ENCODE results near the gene NIN. TPM values are rescaled to one million over a fixed set of nuclear protein-coding genes. Genes with fewer than 3 reads are reported as not detected.

The NIN gene
- total RNA-seq (10 to 100 TPM; 24.3 to 47.7 (median 39.5) TPM), polyA plus RNA-seq (10 to 100 TPM in 2 of 3 donors, 1 to 10 TPM in 1; 7.3 to 17.3 (median 11.5) TPM)
- long read RNA-seq, donor 1, full-length matches to known transcripts, result 1 of 16 reads
- long read RNA-seq, donor 1, partial matches to known transcripts, result 10 of 16 reads
- long read RNA-seq, donor 1, other reads (novel, unspliced or antisense), result 5 of 16 reads
- long read RNA-seq, donor 2, partial matches to known transcripts, result 27 of 36 reads
- long read RNA-seq, donor 2, other reads (novel, unspliced or antisense), result 9 of 36 reads

GRCh38 chr14:50830932-50831725 lies at the start of gene NIN:
Gene NIN, minus strand, starts transcription at chr14:50831162. Its CDS starts 9,106 bp downstream, at chr14:50822056.
- DNase-seq (peak; percentile 82 to 89), ATAC-seq (peak; percentile 93 to 96 (median 94))
- Histone ChIP-seq H3K9me3 (no peaks in the 10 kb centered on the region), H3K4me3 (peak within 1 kb of the TSS; percentile 94), H3K4me1 (peaks cover 33% of the 10 kb centered on the region), H3K27ac (peak within 1 kb of the TSS; percentile 95), H3K36me3 (ENCODE audit: insufficient read depth in 1 of 2, low read depth in 1 of 2) (no peaks in the 10 kb centered on the region), H3K27me3 (ENCODE audit: insufficient read depth in 3 of 3, low read length in 2 of 3) (no peaks in the 10 kb centered on the region)
- no peak for TF ChIP-seq CTCF (IDR thresholded peaks at IDR 0.05)
- intact Hi-C loops (cut with DNase I), result loop anchor here in 1 of 2 donors (2.0 kb wide), 1 partner anchor 30 kb away; no protein-coding TSS in a partner anchor
- 0 to 1% (median 0%) methylated on average over 48 to 97 of the region's 97 CpGs for WGBS, 3 donors

GRCh38 chr14:50875359-50876070 lies 44.6 kb upstream of the NIN start:
- WGBS, 3 donors, result 31 to 48% (median 36%) methylated on average over 7 of the region's 7 CpGs
- Histone ChIP-seq H3K9me3 (no peaks in the 10 kb centered on the region), H3K27me3 (ENCODE audit: insufficient read depth in 3 of 3, low read length in 2 of 3) (peaks cover 0 to 25% (median 9%) of the 10 kb centered on the region in 3 donors), H3K36me3 (ENCODE audit: insufficient read depth in 1 of 2, low read depth in 1 of 2) (no peaks in the 10 kb centered on the region), H3K4me3 (no peak overlapping the region), H3K4me1 (no peaks in the 10 kb centered on the region), H3K27ac (no peak overlapping the region)
- ATAC-seq, result no peak
- DNase-seq, result no peak
- no peak for TF ChIP-seq CTCF (IDR thresholded peaks at IDR 0.05)
- intact Hi-C loops (cut with DNase I), result no loop called here

- DNase-seq, result no peak
- intact Hi-C loops (cut with DNase I), result no loop called here
- Histone ChIP-seq H3K9me3 (no peaks in the 10 kb centered on the region), H3K27me3 (ENCODE audit: insufficient read depth in 3 of 3, low read length in 2 of 3) (peaks cover 0 to 33% (median 9%) of the 10 kb centered on the region in 3 donors), H3K4me1 (no peaks in the 10 kb centered on the region), H3K4me3 (no peak overlapping the region), H3K27ac (no peak overlapping the region), H3K36me3 (ENCODE audit: insufficient read depth in 1 of 2, low read depth in 1 of 2) (no peaks in the 10 kb centered on the region)
- TF ChIP-seq CTCF (IDR thresholded peaks at IDR 0.05), result no peak
- whole genome bisulfite sequencing, 3 donors, result 77 to 83% (median 82%) methylated on average over 2 of the region's 2 CpGs
- ATAC-seq, result no peak
Observed at GRCh38 chr14:50874757-50875156, 43.8 kb upstream of the NIN start.

GRCh38 chr14:50871914-50872732 lies 41.2 kb upstream of the NIN start, which contains the start of gene ABHD12B:
Gene ABHD12B, plus strand, starts transcription at chr14:50872053. Its CDS starts 122 bp downstream, at chr14:50872175.
- no peaks in the 10 kb centered on the region for H3K4me1 ChIP-seq
- no peaks in the 10 kb centered on the region for H3K36me3 ChIP-seq (ENCODE audit: insufficient read depth in 1 of 2, low read depth in 1 of 2)
- WGBS, 3 donors, result 6 to 10% (median 9%) methylated on average over 44 to 63 of the region's 63 CpGs
- TF ChIP-seq CTCF (IDR thresholded peaks at IDR 0.05), result no peak
- H3K4me3 ChIP-seq, result peak within 1 kb of the TSS; percentile 48
- peaks cover 0 to 39% (median 9%) of the 10 kb centered on the region in 3 donors for H3K27me3 ChIP-seq (ENCODE audit: insufficient read depth in 3 of 3, low read length in 2 of 3)
- peak; percentile 23 to 55 (median 42) for ATAC-seq
- no peaks in the 10 kb centered on the region for H3K9me3 ChIP-seq
- DNase-seq, result peak in 1 of 2 donors; percentile 21
- intact Hi-C loops (cut with DNase I), result no loop called here
- H3K27ac ChIP-seq, result no peak within 1 kb of the TSS

Data from psoas muscle (tissue), 8 donors.